HCT116 (cell line): Measurements from ENCODE around the gene HARBI1. TPM values are rescaled to one million over a fixed set of nuclear protein-coding genes. Genes with fewer than 3 reads are reported as not detected.

ENCODE experiments used
- ATAC-seq: fragments of 200-7000 bp; cut with Tn5 transposase; 2 replicates; pipeline ENCODE4 v1.9.1; 2020; ENCODE audit warnings: mild to moderate bottlenecking, moderate library complexity
- BruUV-seq: library from RNA; stranded (reverse); fragments of 400-500 nt; replicated peaks from 2 replicates; lab custom pipeline; 2021; lab: Mats Ljungman, UMichigan
- CTCF ChIA-PET: fragments of 300-600 bp; sonication (Branson Sonifier 250); formaldehyde crosslinking; loops from one replicate; lab custom pipeline; 2021; ENCODE audit warnings: antibody characterized with exemption; lab: Charles Lee
- POLR2A ChIA-PET: fragments of 300-600, 350-600 bp; sonication (Branson Sonifier 250); formaldehyde crosslinking; loops from one replicate; lab custom pipeline; 2021; ENCODE audit warnings: antibody characterized with exemption; lab: Charles Lee
- RAD21 ChIA-PET, 2 experiments: fragments of 300-600 bp; sonication (Branson Sonifier 250); formaldehyde crosslinking; loops; one replicate each; lab custom pipeline; 2023; ENCODE audit warnings: low total read pairs in 2 of 2; ENCODE audit not compliant: uncharacterized antibody in 2 of 2, unreplicated experiment in 2 of 2, low non-redundant PET in 1 of 2; lab: Charles Lee
- DNase-seq: peaks from one replicate; pipeline ENCODE4 v3.0.0-alpha.2; 2010; ENCODE audit warnings: low read depth, low spot score
- H2AFZ ChIP-seq: fragments of 200-600 bp; shearing (Covaris generic), sonication (generic); 2 replicates; pipeline ENCODE4 v1.6.1; 2017; ENCODE audit warnings: low read depth, mixed run types, mixed read lengths, antibody characterized with exemption, low read length; ENCODE audit not compliant: poor library complexity, severe bottlenecking
- H3K27ac ChIP-seq: 2 replicates; pipeline ENCODE4 v1.5.1; 2012; ENCODE audit warnings: low read depth, low read length
- H3K27me3 ChIP-seq: fragments of 200-600 bp; sonication (generic); 2 replicates; pipeline ENCODE4 v1.6.1; 2016; ENCODE audit warnings: mixed run types, low read length, mixed read lengths; ENCODE audit not compliant: insufficient read depth
- H3K36me3 ChIP-seq, 2 experiments: fragments of 200-500 bp in 1 of 2; fragments of 200-600 bp in 1 of 2; sonication (Bioruptor generic) in 1 of 2; sonication (generic) in 1 of 2; 2 replicates each; pipeline versions ENCODE4 v1.5.1 to v1.6.1; 2014 to 2016; ENCODE audit warnings: low read length in 2 of 2, inconsistent platforms in 1 of 2, mixed read lengths in 1 of 2, mixed run types in 1 of 2; ENCODE audit not compliant: insufficient read depth in 2 of 2, control insufficient read depth in 1 of 2
- H3K4me1 ChIP-seq, 2 experiments: fragments of 200-600 bp in 1 of 2; sonication (generic) in 1 of 2; 2 replicates each; pipeline versions ENCODE4 v1.5.1 to v1.6.1; 2012 to 2017; ENCODE audit warnings: low read length in 2 of 2, inconsistent platforms in 1 of 2, mild to moderate bottlenecking in 1 of 2, mixed read lengths in 1 of 2, mixed run types in 1 of 2, moderate library complexity in 1 of 2; ENCODE audit not compliant: insufficient read depth in 2 of 2, control insufficient read depth in 1 of 2
- H3K4me2 ChIP-seq: fragments of 200-600 bp; sonication (generic); 2 replicates; pipeline ENCODE4 v1.6.1; 2017; ENCODE audit warnings: mixed run types, low read length, mixed read lengths
- H3K4me3 ChIP-seq, 2 experiments: fragments of 200-600 bp in 1 of 2; sonication (generic) in 1 of 2; replicated peaks in 1 of 2; 2 replicates each; pipeline ENCODE4 v1.5.1; 2011 to 2016; ENCODE audit warnings: low read length in 2 of 2, control low read depth in 1 of 2, low read depth in 1 of 2, mild to moderate bottlenecking in 1 of 2, mixed read lengths in 1 of 2, mixed run types in 1 of 2
- H3K79me2 ChIP-seq: fragments of 200-600 bp; sonication (generic); 2 replicates; pipeline ENCODE4 v1.6.1; 2017; ENCODE audit warnings: mild to moderate bottlenecking, mixed run types, low read length, moderate library complexity, mixed read lengths; ENCODE audit not compliant: insufficient read depth
- H3K9ac ChIP-seq: fragments of 200-600 bp; sonication (generic); 2 replicates; pipeline ENCODE4 v1.6.1; 2016; ENCODE audit warnings: low read length, mixed read lengths
- H3K9me2 ChIP-seq: fragments of 200-600 bp; sonication (generic), shearing (Covaris generic); 2 replicates; pipeline ENCODE4 v1.6.1; 2017; ENCODE audit warnings: mixed run types, mild to moderate bottlenecking, moderate library complexity; ENCODE audit not compliant: insufficient read depth
- H3K9me3 ChIP-seq, 2 experiments: fragments of 200-500 bp in 1 of 2; fragments of 200-600 bp in 1 of 2; sonication (Bioruptor generic) in 1 of 2; sonication (generic) in 1 of 2; 2 replicates each; pipeline ENCODE4 v1.6.1; 2014 to 2017; ENCODE audit warnings: low read length in 2 of 2, mixed read lengths in 2 of 2, inconsistent platforms in 1 of 2, low read depth in 1 of 2, mild to moderate bottlenecking in 1 of 2, mixed run types in 1 of 2, moderate library complexity in 1 of 2; ENCODE audit not compliant: control insufficient read depth in 1 of 2, insufficient read depth in 1 of 2
- H4K20me1 ChIP-seq: fragments of 200-600 bp; sonication (generic), shearing (Covaris generic); 2 replicates; pipeline ENCODE4 v1.6.1; 2017; ENCODE audit warnings: mixed run types, mild to moderate bottlenecking, moderate library complexity; ENCODE audit not compliant: insufficient read depth
- ATF3 ChIP-seq: IDR thresholded peaks from 2 replicates; pipeline ENCODE4 v1.6.1; 2012
- CBX3 ChIP-seq: IDR thresholded peaks from 2 replicates; pipeline ENCODE4 v1.6.1; 2012; ENCODE audit warnings: low read depth
- CTCF ChIP-seq, 3 experiments: fragments of 200-600 bp in 1 of 3; sonication (generic) in 1 of 3; IDR thresholded peaks in 2 of 3; conservative IDR thresholded peaks in 1 of 3; 2 replicates each; pipeline ENCODE4 v1.5.1; 2012 to 2017; ENCODE audit warnings: low read depth in 2 of 3, low read length in 2 of 3, antibody characterized with exemption in 1 of 3, borderline replicate concordance in 1 of 3, control low read depth in 1 of 3, mild to moderate bottlenecking in 1 of 3, mixed read lengths in 1 of 3, mixed run types in 1 of 3, moderate library complexity in 1 of 3; ENCODE audit not compliant: insufficient read depth in 1 of 3
- EGR1 ChIP-seq: IDR thresholded peaks from 2 replicates; pipeline ENCODE4 v1.6.1; 2012; ENCODE audit warnings: low read depth
- ELF1 ChIP-seq: IDR thresholded peaks from 2 replicates; pipeline ENCODE4 v1.6.1; 2012; ENCODE audit warnings: low read depth, borderline replicate concordance
- EZH2 ChIP-seq: fragments of 200-600 bp; sonication (generic); IDR thresholded peaks from 2 replicates; pipeline ENCODE4 v1.6.1; 2017; ENCODE audit warnings: antibody characterized with exemption, mixed run types
- EZH2phosphoT487 ChIP-seq: fragments of 200-600 bp; IDR thresholded peaks from 2 replicates; pipeline ENCODE4 v1.6.1; 2018; ENCODE audit warnings: antibody characterized with exemption, borderline replicate concordance
- FOSL1 ChIP-seq: IDR thresholded peaks from 2 replicates; pipeline ENCODE4 v1.6.1; 2012; ENCODE audit warnings: low read depth
- POLR2AphosphoS5 ChIP-seq: IDR thresholded peaks from 2 replicates; pipeline ENCODE4 v1.6.1; 2011; ENCODE audit warnings: mild to moderate bottlenecking, low read depth, low read length, moderate library complexity
- REST ChIP-seq: IDR thresholded peaks from 2 replicates; pipeline ENCODE4 v1.6.1; 2012; ENCODE audit warnings: low read depth
- SIN3A ChIP-seq: IDR thresholded peaks from 2 replicates; pipeline ENCODE4 v1.6.1; 2012; ENCODE audit warnings: low read depth
- SP1 ChIP-seq: IDR thresholded peaks from 2 replicates; pipeline ENCODE4 v1.6.1; 2012; ENCODE audit warnings: low read depth
- TCF7L2 ChIP-seq: IDR thresholded peaks from 2 replicates; pipeline ENCODE4 v1.7.0; 2011; ENCODE audit warnings: borderline replicate concordance, inconsistent platforms; ENCODE audit not compliant: insufficient read depth, insufficient read length; ENCODE audit errors: extremely low read depth
- YY1 ChIP-seq: IDR thresholded peaks from 2 replicates; pipeline ENCODE4 v1.6.1; 2011; ENCODE audit warnings: low read length, low read depth, moderate library complexity, mild to moderate bottlenecking; ENCODE audit not compliant: insufficient replicate concordance; ENCODE audit errors: extremely low read depth
- ZBTB33 ChIP-seq: IDR thresholded peaks from 2 replicates; pipeline ENCODE4 v1.6.1; 2011; ENCODE audit warnings: mild to moderate bottlenecking, low read length, moderate library complexity; ENCODE audit not compliant: insufficient replicate concordance; ENCODE audit errors: extremely low read depth
- ZFX ChIP-seq: fragments of 450-650 bp; IDR thresholded peaks from 2 replicates; pipeline ENCODE4 v1.6.1; 2017
- intact Hi-C: fragments of 100-400 bp; cut with micrococcal nuclease; formaldehyde crosslinking; loops from 2 replicates; pipeline ENCODE4 v1.10.0; 2022
- total RNA-seq: library from RNA; stranded (reverse); gene quantifications from one replicate; pipeline ENCODE4 v1.2.1, GENCODE V29; 2021; ENCODE audit not compliant: unreplicated experiment

Gene HARBI1
- total RNA-seq, 1 experiment from 2014 or later, result 1.9 TPM

GRCh38 chr11:46588915-46589314 lies 28.1 kb downstream of the HARBI1 start:
- intact Hi-C loops, result no loop called here
- ChIA-PET POLR2A (no interaction called here), RAD21 (no interaction called here), CTCF (no interaction called here)
- DNase-seq, result no peak
- BruUV-seq, result no TSS peak
- Histone ChIP-seq H3K79me2 (peaks cover 83% of the 10 kb centered on the region), H3K27ac (no peak overlapping the region), H3K9ac (no peak overlapping the region), H4K20me1 (peaks cover 6% of the 10 kb centered on the region; the same call in 1 of the 2 replicates), H3K4me2 (no peak overlapping the region), H3K4me1 (peaks cover 12 to 22% of the 10 kb centered on the region in 2 experiments), H2AFZ (no peak overlapping the region), H3K27me3 (no peaks in the 10 kb centered on the region), H3K9me3 (no peaks in the 10 kb centered on the region), H3K4me3 (no peak overlapping the region), H3K36me3 (no peaks in the 10 kb centered on the region), H3K9me2 (no peaks in the 10 kb centered on the region)
- TF ChIP-seq EGR1, result no peak
- no peak for TF ChIP-seq YY1
- TF ChIP-seq CBX3, result no peak
- no peak for TF ChIP-seq EZH2phosphoT487
- TF ChIP-seq ATF3, result no peak
- TF ChIP-seq SIN3A, result no peak
- TF ChIP-seq ELF1, result no peak
- TF ChIP-seq FOSL1, result no peak
- TF ChIP-seq REST, result no peak
- no peak for TF ChIP-seq TCF7L2
- TF ChIP-seq ZFX, result no peak
- TF ChIP-seq EZH2, result no peak
- TF ChIP-seq CTCF (IDR thresholded peaks at IDR 0.05 in 2 of 3, conservative IDR thresholded peaks at IDR 0.05 in 1 of 3; ENCODE audit: borderline replicate concordance in 1 of 3, insufficient read depth in 1 of 3, low read depth in 2 of 3, low read length in 2 of 3), result no peak
- no peak for TF ChIP-seq SP1
- TF ChIP-seq POLR2AphosphoS5, result no peak
- no peak for TF ChIP-seq ZBTB33
- no peak for ATAC-seq
